Liver (tissue), 3 donors: ENCODE data around the gene SERPINB1.

Experiments
- RAD21 ChIP-seq, 2 donors: IDR thresholded peaks; 2 replicates each; pipeline ENCODE4 v1.6.1; 2016; ENCODE audit warnings: antibody characterized with exemption in 2 of 2, mild to moderate bottlenecking in 2 of 2
- TF ChIP-seq, protein P1 (sequence below): fragments of 150-350 bp; IDR thresholded peaks from 2 replicates; pipeline ENCODE4 v1.5.1; 2017; ENCODE audit warnings: improper control_type of control experiment, low read depth, low read length; ENCODE audit not compliant: missing input control
- donor health status: healthy.
- donor health status: healthy.

DNA sequence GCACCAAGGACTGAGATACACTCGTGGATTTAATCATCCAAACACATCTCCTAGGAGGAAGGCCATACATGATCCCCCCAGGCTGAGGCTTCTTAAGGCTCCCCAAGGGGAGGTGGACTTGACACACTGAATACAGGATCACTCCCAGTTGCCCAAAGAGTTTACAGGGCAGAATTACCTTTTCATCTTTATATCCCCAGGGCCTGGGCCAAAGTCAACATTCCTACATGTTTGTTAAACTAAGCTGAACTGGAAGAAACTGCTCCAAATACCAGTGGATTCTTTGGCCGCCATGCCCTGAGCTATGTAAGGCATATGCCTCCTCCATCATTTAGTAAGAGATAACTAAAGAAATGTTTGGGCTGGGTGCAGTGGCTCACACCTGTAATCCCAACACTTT is 22.2 kb upstream of the SERPINB1 start:
- no peak for TF ChIP-seq RAD21 (IDR thresholded peaks at IDR 0.05)
- TF ChIP-seq, protein P1, sequence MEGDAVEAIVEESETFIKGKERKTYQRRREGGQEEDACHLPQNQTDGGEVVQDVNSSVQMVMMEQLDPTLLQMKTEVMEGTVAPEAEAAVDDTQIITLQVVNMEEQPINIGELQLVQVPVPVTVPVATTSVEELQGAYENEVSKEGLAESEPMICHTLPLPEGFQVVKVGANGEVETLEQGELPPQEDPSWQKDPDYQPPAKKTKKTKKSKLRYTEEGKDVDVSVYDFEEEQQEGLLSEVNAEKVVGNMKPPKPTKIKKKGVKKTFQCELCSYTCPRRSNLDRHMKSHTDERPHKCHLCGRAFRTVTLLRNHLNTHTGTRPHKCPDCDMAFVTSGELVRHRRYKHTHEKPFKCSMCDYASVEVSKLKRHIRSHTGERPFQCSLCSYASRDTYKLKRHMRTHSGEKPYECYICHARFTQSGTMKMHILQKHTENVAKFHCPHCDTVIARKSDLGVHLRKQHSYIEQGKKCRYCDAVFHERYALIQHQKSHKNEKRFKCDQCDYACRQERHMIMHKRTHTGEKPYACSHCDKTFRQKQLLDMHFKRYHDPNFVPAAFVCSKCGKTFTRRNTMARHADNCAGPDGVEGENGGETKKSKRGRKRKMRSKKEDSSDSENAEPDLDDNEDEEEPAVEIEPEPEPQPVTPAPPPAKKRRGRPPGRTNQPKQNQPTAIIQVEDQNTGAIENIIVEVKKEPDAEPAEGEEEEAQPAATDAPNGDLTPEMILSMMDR = no peak
